AG04450 (cell line): ENCODE measurements around the gene VPS13D. TPM values are rescaled to one million over a fixed set of nuclear protein-coding genes. Genes with fewer than 3 reads are reported as not detected.

Experiments used
- CTCF ChIA-PET: fragments of 300-600, 350-600 bp; formaldehyde crosslinking; extraction: SDS; loops from one replicate; lab custom pipeline; 2022; ENCODE audit warnings: antibody characterized with exemption, inconsistent platforms; lab: Charles Lee
- POLR2A ChIA-PET: fragments of 350-600 bp; formaldehyde crosslinking; extraction: SDS; loops from one replicate; lab custom pipeline; 2021; ENCODE audit warnings: antibody characterized with exemption, inconsistent platforms; lab: Yijun Ruan, JAX
- DNase-seq: peaks from one replicate; pipeline ENCODE4 v3.0.0-alpha.2; 2011; ENCODE audit warnings: low read depth, low spot score
- H3K27ac ChIP-seq: one replicate; pipeline ENCODE4 v1.5.1; 2012; ENCODE audit warnings: low read depth, low read length, control low read depth
- H3K27me3 ChIP-seq: one replicate; pipeline ENCODE4 v1.6.0; 2012; ENCODE audit warnings: low read length; ENCODE audit not compliant: control insufficient read depth, insufficient read depth
- H3K4me3 ChIP-seq: 2 replicates; pipeline ENCODE4 v1.5.1; 2011; ENCODE audit warnings: mild to moderate bottlenecking, low read depth, low read length, control low read depth
- H3K9me3 ChIP-seq: 2 replicates; pipeline ENCODE4 v1.5.1; 2012; ENCODE audit warnings: low read length; ENCODE audit not compliant: control insufficient read depth, insufficient read depth
- CTCF ChIP-seq: IDR thresholded peaks from 2 replicates; pipeline ENCODE4 v1.5.1; 2011; ENCODE audit warnings: low read depth, low read length, control low read depth, inconsistent platforms
- polyA plus RNA-seq: library from polyadenylated mRNA; depleted of rRNA; stranded (reverse); fragments of >200 nt; gene quantifications from 2 replicates; pipeline ENCODE4 v1.2.3, GENCODE V29; 2011

VPS13D gene
- polyA plus RNA-seq, 1 experiment = 18.3 TPM

GRCh38 chr1:12436345-12436658, 206.5 kb downstream of the VPS13D start:
- H3K27me3 ChIP-seq = no peaks in the 10 kb centered on the region
- POLR2A ChIA-PET = no interaction called here
- H3K9me3 ChIP-seq = no peaks in the 10 kb centered on the region
- H3K27ac ChIP-seq = no peak overlapping the region
- no peak for DNase-seq
- TF ChIP-seq CTCF = no peak
- no peak overlapping the region for H3K4me3 ChIP-seq
- CTCF ChIA-PET = no interaction called here

- H3K27ac ChIP-seq = no peak overlapping the region
- ChIA-PET POLR2A (no interaction called here), CTCF (interaction anchor here (0.6 to 1.1 kb wide), 2 partner anchors 30 to 137 kb away, joined by 3 to 5 read pairs; no protein-coding TSS in a partner anchor)
Measured at GRCh38 chr1:12436817-12437599, 207.2 kb downstream of the VPS13D start.

GRCh38 chr1:12437629-12438028, 207.8 kb downstream of the VPS13D start:
- Histone ChIP-seq H3K4me3 (no peak overlapping the region), H3K27ac (no peak overlapping the region), H3K9me3 (no peaks in the 10 kb centered on the region), H3K27me3 (no peaks in the 10 kb centered on the region)
- no peak for DNase-seq
- no peak for TF ChIP-seq CTCF
- POLR2A ChIA-PET = no interaction called here
- CTCF ChIA-PET = interaction anchor here (0.6 to 1.1 kb wide), 2 partner anchors 30 to 138 kb away, joined by 3 to 5 read pairs; no protein-coding TSS in a partner anchor

More at GRCh38 chr1:12436817-12437599, 207.2 kb downstream of the VPS13D start:
- Histone ChIP-seq H3K4me3 (no peak overlapping the region), H3K9me3 (no peaks in the 10 kb centered on the region), H3K27me3 (no peaks in the 10 kb centered on the region)
- no peak for TF ChIP-seq CTCF
- DNase-seq = no peak

DNA sequence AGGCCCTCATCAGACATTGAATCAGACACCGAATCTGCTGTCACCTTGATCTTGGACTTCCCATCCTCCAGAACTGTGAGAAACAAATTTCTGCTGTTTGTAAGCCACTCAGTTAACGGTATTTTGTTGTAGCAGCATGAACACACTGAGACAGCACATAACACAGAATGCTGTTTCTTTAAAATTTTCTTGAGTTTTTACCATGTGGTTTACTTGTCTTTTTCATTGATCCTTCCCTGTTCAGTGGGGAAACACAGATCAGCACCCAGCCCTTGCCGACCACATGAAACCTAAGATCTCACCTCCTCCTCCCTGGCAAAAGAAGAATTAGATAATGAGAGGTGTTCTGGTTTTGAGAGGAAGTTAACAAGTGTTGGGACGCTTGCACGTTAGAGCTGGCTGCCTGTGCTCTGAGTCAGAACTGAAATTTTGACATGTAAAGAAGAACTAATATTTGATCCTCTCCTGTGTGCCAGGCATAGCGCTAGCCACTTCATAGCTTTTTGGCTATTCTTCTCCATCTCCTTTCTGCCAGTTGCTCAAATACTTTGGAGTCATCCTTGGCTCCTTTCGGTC, 208.6 kb downstream of the VPS13D start:
- CTCF ChIA-PET = interaction anchor here (1.1 kb wide), 1 partner anchor 31 kb away, joined by 3 read pairs; no protein-coding TSS in a partner anchor
- no peak for TF ChIP-seq CTCF
- Histone ChIP-seq H3K9me3 (no peaks in the 10 kb centered on the region), H3K27ac (no peak overlapping the region), H3K4me3 (no peak overlapping the region), H3K27me3 (no peaks in the 10 kb centered on the region)
- POLR2A ChIA-PET = no interaction called here
- DNase-seq = no peak

DNA sequence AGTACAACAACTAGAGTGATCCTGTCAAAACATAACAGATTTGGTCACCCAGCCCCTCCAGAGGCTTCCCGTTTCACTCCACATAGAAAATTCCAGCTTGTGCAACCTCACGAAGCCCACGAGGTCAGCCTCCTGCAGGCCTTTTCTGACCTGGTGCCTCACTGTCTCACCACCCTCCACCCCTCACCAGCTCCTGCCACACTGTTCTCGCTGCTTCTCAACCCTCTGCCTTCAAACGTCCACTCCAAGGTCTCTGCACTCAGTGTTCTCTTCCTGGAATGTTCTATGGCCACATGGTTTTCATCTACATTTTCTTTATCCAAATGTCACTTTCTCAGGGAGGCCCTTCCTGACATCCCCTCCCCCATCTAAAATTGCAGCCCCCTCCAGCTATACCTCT, 209.2 kb downstream of the VPS13D start:
- H3K27ac ChIP-seq = no peak overlapping the region
- no peak for DNase-seq
- no peak for TF ChIP-seq CTCF
- ChIA-PET POLR2A (interaction anchor here (0.7 kb wide), 1 partner anchor 9 kb away, joined by 10 read pairs; no protein-coding TSS in a partner anchor), CTCF (no interaction called here)
- H3K4me3 ChIP-seq = no peak overlapping the region
- no peaks in the 10 kb centered on the region for H3K27me3 ChIP-seq
- H3K9me3 ChIP-seq = no peaks in the 10 kb centered on the region
